ENCODE measurements around the gene ANKRD17. TPM values are rescaled to one million over a fixed set of nuclear protein-coding genes. Genes with fewer than 3 reads are reported as not detected.

ANKRD17 gene
- total RNA-seq, 1 experiment from 2014 or later: 62.1 TPM

- CTCF ChIA-PET: no interaction called here
- POLR2A ChIA-PET: no interaction called here
- Histone ChIP-seq H3K4me2 (ENCODE audit: low read length) (no peak overlapping the region), H4K20me1 (ENCODE audit: insufficient read depth) (peaks cover 15% of the 10 kb centered on the region; the same call in 1 of the 2 replicates), H3K4me3 (replicated peaks in 1 of 2; ENCODE audit: low read depth in 1 of 2, low read length in 2 of 2) (no peak overlapping the region), H3K27ac (ENCODE audit: low read depth, low read length) (no peak overlapping the region), H3K9me3 (ENCODE audit: control insufficient read depth in 1 of 2, insufficient read depth in 1 of 2, low read depth in 1 of 2, low read length in 2 of 2) (no peaks in the 10 kb centered on the region), H3K9ac (ENCODE audit: low read length) (no peak overlapping the region), H3K79me2 (ENCODE audit: insufficient read depth, low read length) (peaks cover 94% of the 10 kb centered on the region), H3K27me3 (ENCODE audit: insufficient read depth, low read length) (no peaks in the 10 kb centered on the region), H3K9me2 (ENCODE audit: insufficient read depth) (no peaks in the 10 kb centered on the region), H2AFZ (ENCODE audit: low read depth, low read length, poor library complexity, severe bottlenecking) (no peak overlapping the region), H3K36me3 (ENCODE audit: control insufficient read depth in 1 of 2, insufficient read depth in 2 of 2, low read length in 2 of 2) (no peaks in the 10 kb centered on the region), H3K4me1 (ENCODE audit: control insufficient read depth in 1 of 2, insufficient read depth in 2 of 2, low read length in 2 of 2) (peaks cover 4 to 21% of the 10 kb centered on the region in 2 experiments; a peak in 3 of 4 replicates)
- intact Hi-C loops (cut with micrococcal nuclease): no loop called here
- TF ChIP-seq EZH2phosphoT487 (IDR thresholded peaks at IDR 0.05; ENCODE audit: borderline replicate concordance) (no peak), REST (IDR thresholded peaks at IDR 0.05; ENCODE audit: low read depth) (no peak), ELF1 (IDR thresholded peaks at IDR 0.05; ENCODE audit: borderline replicate concordance, low read depth) (no peak), MAX (IDR thresholded peaks at IDR 0.05) (no peak), ATF3 (IDR thresholded peaks at IDR 0.05) (no peak), CEBPB (IDR thresholded peaks at IDR 0.05; ENCODE audit: low read depth) (no peak), JUND (IDR thresholded peaks at IDR 0.05) (no peak), YY1 (IDR thresholded peaks at IDR 0.05; ENCODE audit: extremely low read depth, insufficient replicate concordance, low read depth, low read length) (no peak), SRF (IDR thresholded peaks at IDR 0.05; ENCODE audit: low read depth) (no peak), ZFX (IDR thresholded peaks at IDR 0.05) (no peak), EZH2 (IDR thresholded peaks at IDR 0.05) (no peak), POLR2A (IDR thresholded peaks at IDR 0.05; ENCODE audit: borderline replicate concordance, extremely low read depth, insufficient read depth, insufficient read length) (no peak), CTCF (IDR thresholded peaks at IDR 0.05 in 2 of 3, conservative IDR thresholded peaks at IDR 0.05 in 1 of 3; ENCODE audit: borderline replicate concordance in 1 of 3, insufficient read depth in 1 of 3, low read depth in 2 of 3, low read length in 2 of 3) (no peak), EGR1 (IDR thresholded peaks at IDR 0.05; ENCODE audit: low read depth) (no peak), ZNF274 (IDR thresholded peaks at IDR 0.05; ENCODE audit: low read depth, low read length) (no peak), RAD21 (IDR thresholded peaks at IDR 0.05; ENCODE audit: low read depth) (no peak), TCF7L2 (IDR thresholded peaks at IDR 0.05; ENCODE audit: borderline replicate concordance, extremely low read depth, insufficient read depth, insufficient read length) (no peak), CBX3 (IDR thresholded peaks at IDR 0.05; ENCODE audit: low read depth) (no peak)
- DNase-seq (ENCODE audit: low read depth, low spot score) (no peak), ATAC-seq (no peak)
- RAD21 ChIA-PET (ENCODE audit: low non-redundant PET in 1 of 2, low total read pairs in 2 of 2, uncharacterized antibody in 2 of 2, unreplicated experiment in 2 of 2): no interaction called here
- no TSS peak for BruUV-seq (replicated peaks)
Measured at GRCh38 chr4:73224886-73225285, 33.7 kb downstream of the ANKRD17 start.
